Activated naive CD4-positive, alpha-beta T cell treated with anti-CD3 and anti-CD28 coated beads, Interleukin-2, amount 50 U/mL, for 16 hours (primary cell): ENCODE data around the gene CLPTM1.

Source experiments
- DNase-seq: peaks from one replicate; pipeline ENCODE4 v3.0.0-alpha.2; 2020

CLPTM1 gene

DNA sequence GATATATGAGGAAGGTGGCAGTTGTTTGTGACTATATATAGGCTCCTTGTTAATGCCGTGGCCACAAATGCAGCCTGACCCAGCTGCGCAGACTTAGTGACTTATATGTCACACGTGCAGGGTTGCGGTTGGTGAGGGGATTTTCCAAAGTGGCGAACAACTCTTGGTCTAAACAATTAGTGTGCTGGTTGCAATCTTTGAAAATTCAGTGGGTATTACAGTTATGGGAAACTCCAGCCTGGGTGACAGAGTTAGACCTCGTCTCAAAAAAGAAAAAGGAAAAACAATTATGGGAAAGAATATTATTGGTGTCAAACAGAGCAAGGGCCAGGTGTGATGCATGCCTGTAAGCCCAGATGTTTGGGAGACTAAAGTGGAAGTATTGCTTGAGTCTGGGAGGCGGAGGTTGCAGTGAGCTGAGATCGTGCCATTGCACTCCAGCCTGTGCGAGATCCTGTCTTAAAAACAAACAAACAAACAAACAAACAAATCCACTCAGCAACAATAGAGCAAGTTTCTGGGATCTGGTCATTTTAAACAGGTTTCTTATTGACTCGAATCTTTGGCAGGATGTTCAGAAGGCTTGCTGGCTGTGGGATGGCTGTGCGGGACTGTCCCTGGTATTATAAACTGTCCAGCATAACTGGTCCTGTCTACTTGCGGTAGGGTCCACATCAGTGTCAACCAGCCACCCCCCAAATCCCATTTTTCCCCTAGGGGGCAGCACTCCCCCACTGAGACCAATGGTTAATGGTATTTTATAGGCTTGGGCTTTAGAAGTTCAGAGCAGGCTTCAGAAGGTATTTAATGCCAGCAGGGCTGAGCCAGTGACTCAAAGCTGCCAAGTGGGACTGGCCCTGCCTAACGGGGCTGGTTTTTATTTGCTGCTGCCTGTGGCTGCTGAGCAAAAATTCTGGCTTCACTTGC, 61.5 kb downstream of the CLPTM1 start:
- DNase-seq = peak; percentile 55

DNA sequence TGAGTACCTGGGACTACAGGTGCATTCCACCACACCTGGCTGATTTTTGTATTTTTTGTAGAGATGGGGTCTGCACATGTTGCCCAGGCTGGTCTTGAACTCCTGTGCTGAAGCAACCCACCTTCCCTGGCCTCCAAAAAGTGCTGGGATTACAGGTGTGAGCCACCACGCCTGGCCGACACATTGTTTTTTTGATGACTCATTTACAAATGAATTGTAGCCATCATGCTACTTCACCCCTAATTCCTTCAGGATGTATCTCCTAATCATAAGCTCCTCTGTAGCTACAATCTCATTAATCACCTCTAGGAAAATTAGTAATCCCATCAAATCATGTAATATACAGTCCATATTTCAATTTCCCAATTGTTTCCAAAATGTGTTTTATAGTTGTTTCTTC, 64.0 kb downstream of the CLPTM1 start:
- no peak for DNase-seq

DNA sequence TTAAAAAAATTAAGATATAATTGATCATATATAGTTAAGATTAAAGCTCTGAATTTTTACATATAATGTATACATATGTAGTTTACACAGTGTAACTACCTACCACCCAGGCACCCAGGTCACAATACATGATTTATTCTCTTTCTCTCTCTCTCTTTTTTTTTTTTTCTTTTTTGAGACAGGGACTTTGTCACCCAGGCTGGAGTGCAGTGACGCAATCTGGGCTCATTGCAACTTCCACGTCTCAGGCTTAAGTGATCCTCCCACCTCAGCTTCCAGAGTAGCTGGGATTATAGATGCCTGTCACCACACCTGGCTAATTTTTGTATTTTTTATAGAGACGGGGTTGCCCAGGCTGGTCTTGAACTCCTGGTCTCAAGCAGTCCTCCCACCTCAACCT, 64.9 kb downstream of the CLPTM1 start:
- DNase-seq = no peak

DNA sequence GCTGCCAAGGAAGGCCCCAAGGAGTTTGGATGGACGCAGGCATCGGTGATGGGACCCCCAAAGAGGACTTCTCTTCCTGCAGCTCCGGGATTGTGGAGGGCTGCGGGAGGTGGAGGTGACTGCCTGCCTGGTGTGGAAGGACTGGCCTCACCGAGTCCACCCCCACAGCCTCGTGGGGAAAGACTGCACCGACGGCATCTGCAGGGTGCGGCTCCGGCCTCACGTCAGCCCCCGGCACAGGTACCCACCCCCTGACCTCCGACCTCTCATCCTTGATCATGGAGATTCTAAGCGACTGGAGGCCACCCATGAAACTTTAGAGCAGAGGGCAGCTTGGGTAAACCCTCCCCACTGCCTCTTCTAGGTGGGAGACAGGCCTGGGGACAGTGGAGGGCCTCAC, 66.8 kb downstream of the CLPTM1 start:
- DNase-seq = no peak

DNA sequence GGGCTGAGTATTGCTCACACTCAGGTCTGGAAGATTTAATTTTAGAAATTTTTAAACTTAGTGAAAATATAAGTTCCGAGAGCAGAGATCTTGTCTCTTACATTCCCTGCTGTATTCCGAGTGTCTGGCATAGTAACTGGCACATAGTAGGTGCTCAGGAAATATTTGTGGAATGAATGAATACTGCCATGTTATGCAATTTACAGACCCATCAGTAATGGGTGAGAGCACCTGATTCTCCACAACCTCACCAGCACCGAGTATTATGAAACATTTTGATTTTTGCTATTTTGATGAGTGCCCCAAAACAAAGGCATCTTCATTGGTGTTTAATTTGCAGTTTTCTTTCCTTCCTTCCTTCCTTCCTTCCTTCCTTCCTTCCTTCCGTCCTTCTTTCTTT, 67.9 kb downstream of the CLPTM1 start:
- DNase-seq = no peak

DNA sequence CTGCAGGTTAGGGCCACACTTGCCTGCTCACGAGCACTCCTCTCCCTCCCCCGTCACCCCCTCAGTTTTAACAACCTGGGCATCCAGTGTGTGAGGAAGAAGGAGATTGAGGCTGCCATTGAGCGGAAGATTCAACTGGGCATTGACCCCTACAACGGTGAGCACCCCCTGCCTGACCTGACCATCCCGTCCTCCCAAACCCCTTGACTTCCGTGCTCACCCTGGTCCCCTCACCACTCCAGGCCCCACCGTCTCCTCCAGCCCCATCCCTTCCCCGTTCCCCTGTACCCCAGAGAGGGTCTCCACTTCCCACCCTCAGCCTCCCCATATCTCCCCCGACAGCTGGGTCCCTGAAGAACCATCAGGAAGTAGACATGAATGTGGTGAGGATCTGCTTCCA, 70.1 kb downstream of the CLPTM1 start:
- no peak for DNase-seq

DNA sequence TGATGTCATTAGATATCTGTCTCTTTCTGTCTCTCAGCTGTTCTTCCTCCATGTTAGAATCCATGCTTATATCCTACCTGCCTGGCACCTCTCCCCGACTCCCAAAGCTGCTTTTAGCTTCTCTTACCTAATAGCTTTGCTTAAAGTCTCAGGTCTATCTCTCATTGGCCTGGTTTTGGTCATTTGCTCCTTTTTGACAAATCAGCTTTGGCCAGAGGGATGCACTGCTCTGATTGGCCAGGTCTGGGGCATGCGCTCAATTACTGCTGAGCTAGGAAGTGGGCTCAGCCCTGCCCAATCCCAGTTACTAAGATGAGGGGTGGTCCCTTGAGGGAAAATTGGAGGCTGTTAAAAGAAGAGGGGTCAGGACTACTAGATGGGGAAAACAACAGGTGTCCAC, 72.2 kb downstream of the CLPTM1 start:
- no peak for DNase-seq

DNA sequence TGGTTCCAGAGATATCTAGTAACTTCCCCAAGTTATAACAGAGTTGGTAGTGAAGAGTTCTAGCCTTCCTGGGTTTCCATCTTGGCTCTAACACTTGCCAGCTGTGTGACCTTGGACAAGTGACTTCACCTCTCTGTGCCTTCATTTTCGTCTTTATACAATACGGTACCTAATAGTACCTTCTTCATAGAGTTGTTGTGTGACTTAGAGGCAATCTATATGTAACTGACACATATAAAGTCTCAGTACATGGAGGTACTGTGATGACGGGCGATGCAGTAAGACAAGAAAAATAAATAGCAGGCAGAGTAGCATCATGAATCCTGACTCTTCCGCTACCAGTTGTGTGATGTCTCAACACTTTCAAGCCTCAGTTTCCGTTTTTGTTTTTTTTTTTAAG, 75.6 kb downstream of the CLPTM1 start:
- no peak for DNase-seq

DNA sequence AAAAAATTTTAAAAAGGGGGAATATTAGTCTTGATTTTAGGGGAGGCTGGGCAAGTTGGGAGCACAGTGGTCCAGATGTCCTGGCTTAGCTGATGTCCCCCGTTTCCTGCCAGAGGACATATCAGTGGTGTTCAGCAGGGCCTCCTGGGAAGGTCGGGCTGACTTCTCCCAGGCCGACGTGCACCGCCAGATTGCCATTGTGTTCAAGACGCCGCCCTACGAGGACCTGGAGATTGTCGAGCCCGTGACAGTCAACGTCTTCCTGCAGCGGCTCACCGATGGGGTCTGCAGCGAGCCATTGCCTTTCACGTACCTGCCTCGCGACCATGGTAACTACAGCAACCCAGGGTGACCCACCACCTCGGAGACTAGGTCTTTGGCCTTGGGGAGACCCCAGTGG, 77.2 kb downstream of the CLPTM1 start:
- no peak for DNase-seq

DNA sequence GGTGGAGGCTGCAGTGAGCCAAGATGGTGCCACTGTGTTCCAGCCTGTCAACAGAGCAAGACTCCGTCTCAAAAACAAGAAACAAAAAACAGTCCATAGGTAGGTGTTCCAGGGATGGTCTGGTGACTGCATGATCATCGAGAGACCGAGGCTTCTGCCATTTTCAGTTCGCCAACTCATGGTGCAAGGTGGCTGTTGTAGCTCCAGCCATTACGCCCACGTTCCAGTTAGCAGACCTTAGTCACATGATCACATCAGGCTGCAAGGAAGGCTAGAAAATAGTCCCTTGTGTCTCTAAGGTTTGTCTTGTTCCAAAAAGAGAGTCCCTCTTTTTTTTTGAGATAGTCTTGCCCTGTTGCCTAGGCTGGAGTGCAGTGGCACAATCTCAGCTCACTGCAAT, 80.6 kb downstream of the CLPTM1 start:
- DNase-seq = no peak

DNA sequence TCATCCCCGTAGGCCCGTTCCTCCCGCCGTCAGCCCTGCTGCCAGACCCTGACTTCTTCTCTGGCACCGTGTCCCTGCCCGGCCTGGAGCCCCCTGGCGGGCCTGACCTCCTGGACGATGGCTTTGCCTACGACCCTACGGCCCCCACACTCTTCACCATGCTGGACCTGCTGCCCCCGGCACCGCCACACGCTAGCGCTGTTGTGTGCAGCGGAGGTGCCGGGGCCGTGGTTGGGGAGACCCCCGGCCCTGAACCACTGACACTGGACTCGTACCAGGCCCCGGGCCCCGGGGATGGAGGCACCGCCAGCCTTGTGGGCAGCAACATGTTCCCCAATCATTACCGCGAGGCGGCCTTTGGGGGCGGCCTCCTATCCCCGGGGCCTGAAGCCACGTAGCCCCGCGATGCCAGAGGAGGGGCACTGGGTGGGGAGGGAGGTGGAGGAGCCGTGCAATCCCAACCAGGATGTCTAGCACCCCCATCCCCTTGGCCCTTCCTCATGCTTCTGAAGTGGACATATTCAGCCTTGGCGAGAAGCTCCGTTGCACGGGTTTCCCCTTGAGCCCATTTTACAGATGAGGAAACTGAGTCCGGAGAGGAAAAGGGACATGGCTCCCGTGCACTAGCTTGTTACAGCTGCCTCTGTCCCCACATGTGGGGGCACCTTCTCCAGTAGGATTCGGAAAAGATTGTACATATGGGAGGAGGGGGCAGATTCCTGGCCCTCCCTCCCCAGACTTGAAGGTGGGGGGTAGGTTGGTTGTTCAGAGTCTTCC, 82.4 kb downstream of the CLPTM1 start:
- no peak for DNase-seq

DNA sequence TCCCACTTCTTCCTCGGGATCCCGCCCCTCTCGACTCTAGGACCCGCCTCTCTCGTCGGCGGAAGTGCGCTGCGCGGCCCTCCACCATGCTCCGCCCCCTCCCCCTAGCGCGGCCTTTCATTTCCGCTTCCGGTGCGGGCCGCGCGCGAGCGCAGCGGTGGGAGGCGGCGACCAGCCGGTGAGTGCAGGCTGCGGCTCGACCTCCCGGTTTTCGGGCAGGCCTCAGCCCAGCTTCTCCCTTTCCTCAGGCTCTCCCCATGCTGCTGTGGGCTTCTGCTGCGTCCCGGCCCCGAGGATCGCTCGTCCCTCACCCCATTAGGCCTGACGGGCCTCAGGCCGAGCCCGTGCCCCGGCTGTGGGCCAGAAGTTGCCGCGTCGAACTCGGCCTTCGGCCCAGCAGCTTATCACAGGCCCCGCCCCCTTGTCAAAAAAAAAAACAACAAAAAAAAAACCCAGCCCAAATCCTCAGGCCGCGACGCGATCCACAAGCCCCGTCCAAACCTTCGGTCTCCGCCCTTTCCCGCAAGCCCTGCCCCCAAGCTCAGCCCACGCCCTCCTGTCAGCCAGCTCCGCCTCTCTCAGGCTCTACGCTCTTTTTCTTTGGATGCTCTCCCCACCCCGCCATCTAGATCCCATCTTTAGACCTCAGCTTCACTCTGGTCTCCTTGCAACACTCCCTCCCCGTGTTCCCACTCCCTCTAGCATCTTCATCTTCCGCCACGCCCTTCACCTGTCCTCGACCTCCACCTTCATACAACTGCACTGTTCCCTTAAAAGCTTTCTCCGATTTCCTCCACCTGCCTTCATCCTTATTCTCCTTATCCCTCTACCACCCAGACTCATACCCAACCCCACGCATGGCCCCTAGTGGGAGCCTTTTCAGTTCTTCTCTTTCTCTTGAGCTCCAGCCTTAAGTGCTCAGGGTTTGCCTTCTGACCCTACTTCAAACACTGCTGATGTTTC, 84.0 kb downstream of the CLPTM1 start, which contains the start of gene CLASRP:
Gene CLASRP, plus strand, starts transcription at position 115 of the 963 bp plus-strand sequence. CDS start 1,168 bp downstream, outside the sequence.
- peak; percentile 90 for DNase-seq

DNA sequence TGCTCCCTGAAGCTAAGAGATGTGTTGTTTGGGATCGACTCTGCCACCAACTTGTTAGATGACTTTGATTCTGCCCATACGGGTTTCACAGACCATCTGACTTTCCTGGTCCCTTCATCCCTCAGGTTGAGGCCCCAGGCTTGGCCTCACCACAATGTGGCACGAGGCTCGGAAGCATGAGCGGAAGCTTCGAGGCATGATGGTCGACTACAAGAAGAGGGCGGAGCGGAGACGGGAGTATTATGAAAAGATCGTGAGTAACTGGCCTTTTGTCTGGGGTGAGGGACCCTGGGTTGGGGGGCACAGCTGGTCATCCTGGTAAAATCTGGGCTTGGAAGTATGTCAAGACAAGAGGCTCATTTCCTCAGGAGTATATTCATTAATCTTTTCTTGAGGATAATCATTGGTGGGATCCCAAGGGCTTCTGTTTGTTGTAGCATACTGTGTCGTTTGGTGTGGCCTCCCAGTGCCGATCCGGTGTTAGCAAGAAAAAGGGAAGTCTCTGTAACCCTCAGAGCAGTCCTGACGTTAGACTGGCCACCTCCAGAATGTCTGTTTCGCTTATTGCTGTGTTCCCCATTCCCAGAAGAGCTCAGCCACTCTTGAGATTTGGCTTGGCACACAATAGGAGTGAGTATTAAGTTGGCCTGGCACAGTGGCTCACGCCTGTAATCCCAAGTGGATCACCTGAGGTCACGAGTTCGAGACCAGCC, 85.0 kb downstream of the CLPTM1 start:
- no peak for DNase-seq

DNA sequence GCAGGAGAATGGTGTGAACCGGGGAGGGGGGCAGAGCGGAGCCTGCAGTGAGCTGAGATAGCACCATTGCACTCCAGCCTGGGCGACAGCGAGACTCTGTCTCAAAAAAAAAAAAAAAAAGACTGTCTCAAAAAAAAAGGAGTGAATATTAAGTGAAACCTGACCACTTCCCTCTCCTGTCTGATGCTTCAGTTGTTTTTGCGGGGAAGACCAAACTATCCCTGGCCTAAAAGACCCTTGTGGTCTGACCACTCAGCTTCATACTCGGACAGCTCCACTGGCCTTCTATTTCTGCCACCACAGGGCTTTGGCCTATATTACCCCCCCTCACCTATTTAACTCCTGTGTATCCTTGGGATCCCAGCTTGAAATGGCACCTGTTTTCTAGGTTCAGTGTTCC, 85.9 kb downstream of the CLPTM1 start:
- no peak for DNase-seq
